ENCODE data around the gene SLC38A11.

DNA sequence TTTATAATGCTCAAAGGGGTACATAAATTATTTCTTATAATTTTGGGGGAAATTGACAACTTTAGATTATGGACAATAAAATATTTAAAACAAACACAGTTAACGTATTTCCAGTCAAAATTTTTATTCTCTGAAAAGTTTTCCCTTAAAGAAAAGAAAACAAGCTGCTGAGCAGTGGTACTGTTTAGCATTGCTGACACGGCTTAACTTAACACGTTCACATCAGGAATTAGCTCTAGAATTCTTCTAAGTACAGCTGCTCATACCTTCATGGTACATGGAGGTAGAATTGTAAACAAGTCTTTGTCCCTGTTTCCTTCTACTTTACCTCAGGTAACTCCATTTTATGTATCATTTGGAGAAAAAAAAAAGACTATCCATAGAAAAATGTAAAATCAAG, 2.0 kb downstream of the SLC38A11 start:
- TF ChIP-seq, protein P1, sequence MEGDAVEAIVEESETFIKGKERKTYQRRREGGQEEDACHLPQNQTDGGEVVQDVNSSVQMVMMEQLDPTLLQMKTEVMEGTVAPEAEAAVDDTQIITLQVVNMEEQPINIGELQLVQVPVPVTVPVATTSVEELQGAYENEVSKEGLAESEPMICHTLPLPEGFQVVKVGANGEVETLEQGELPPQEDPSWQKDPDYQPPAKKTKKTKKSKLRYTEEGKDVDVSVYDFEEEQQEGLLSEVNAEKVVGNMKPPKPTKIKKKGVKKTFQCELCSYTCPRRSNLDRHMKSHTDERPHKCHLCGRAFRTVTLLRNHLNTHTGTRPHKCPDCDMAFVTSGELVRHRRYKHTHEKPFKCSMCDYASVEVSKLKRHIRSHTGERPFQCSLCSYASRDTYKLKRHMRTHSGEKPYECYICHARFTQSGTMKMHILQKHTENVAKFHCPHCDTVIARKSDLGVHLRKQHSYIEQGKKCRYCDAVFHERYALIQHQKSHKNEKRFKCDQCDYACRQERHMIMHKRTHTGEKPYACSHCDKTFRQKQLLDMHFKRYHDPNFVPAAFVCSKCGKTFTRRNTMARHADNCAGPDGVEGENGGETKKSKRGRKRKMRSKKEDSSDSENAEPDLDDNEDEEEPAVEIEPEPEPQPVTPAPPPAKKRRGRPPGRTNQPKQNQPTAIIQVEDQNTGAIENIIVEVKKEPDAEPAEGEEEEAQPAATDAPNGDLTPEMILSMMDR (conservative IDR thresholded peaks at IDR 0.05; ENCODE audit: low read length) = no peak
- no peak for TF ChIP-seq EZH2phosphoT487 (IDR thresholded peaks at IDR 0.05; ENCODE audit: borderline replicate concordance, low read depth, low read length)

Measured in OCI-LY7 (cell line).